ENCODE measurements around the gene NR4A3. TPM values are rescaled to one million over a fixed set of nuclear protein-coding genes. Genes with fewer than 3 reads are reported as not detected.

NR4A3 gene
- total RNA-seq, 1 experiment from 2014 or later: 0.86 TPM

GRCh38 chr9:99867968-99868367 lies 46.3 kb downstream of the NR4A3 start:
- no peak overlapping the region for H3K9ac ChIP-seq (ENCODE audit: low read length)
- RAD21 ChIA-PET (ENCODE audit: low non-redundant PET in 1 of 2, low total read pairs in 2 of 2, uncharacterized antibody in 2 of 2, unreplicated experiment in 2 of 2): no interaction called here
- no peak for TF ChIP-seq SP1 (IDR thresholded peaks at IDR 0.05; ENCODE audit: low read depth)
- no peak for TF ChIP-seq CTCF (IDR thresholded peaks at IDR 0.05 in 2 of 3, conservative IDR thresholded peaks at IDR 0.05 in 1 of 3; ENCODE audit: borderline replicate concordance in 1 of 3, insufficient read depth in 1 of 3, low read depth in 2 of 3, low read length in 2 of 3)
- TF ChIP-seq ZBTB33 (IDR thresholded peaks at IDR 0.05; ENCODE audit: extremely low read depth, insufficient replicate concordance, low read length): no peak
- no peak for TF ChIP-seq POLR2AphosphoS5 (IDR thresholded peaks at IDR 0.05; ENCODE audit: low read depth, low read length)
- no peak for TF ChIP-seq JUND (IDR thresholded peaks at IDR 0.05)
- TF ChIP-seq RAD21 (IDR thresholded peaks at IDR 0.05; ENCODE audit: low read depth): no peak
- no peak for TF ChIP-seq SIN3A (IDR thresholded peaks at IDR 0.05; ENCODE audit: low read depth)
- TF ChIP-seq ATF3 (IDR thresholded peaks at IDR 0.05): no peak
- TF ChIP-seq ZFX (IDR thresholded peaks at IDR 0.05): no peak
- H3K4me2 ChIP-seq (ENCODE audit: low read length): no peak overlapping the region
- H3K27me3 ChIP-seq (ENCODE audit: insufficient read depth, low read length): no peaks in the 10 kb centered on the region
- no peaks in the 10 kb centered on the region for H3K79me2 ChIP-seq (ENCODE audit: insufficient read depth, low read length)
- POLR2A ChIA-PET: no interaction called here
- no peak for ATAC-seq
- H3K36me3 ChIP-seq (ENCODE audit: control insufficient read depth in 1 of 2, insufficient read depth in 2 of 2, low read length in 2 of 2): no peaks in the 10 kb centered on the region
- H3K27ac ChIP-seq (ENCODE audit: low read depth, low read length): no peak overlapping the region
- no peaks in the 10 kb centered on the region; a peak in 1 of 4 replicates for H3K4me1 ChIP-seq (ENCODE audit: control insufficient read depth in 1 of 2, insufficient read depth in 2 of 2, low read length in 2 of 2)
- intact Hi-C loops (cut with micrococcal nuclease): no loop called here
- no peaks in the 10 kb centered on the region for H3K9me3 ChIP-seq (ENCODE audit: control insufficient read depth in 1 of 2, insufficient read depth in 1 of 2, low read depth in 1 of 2, low read length in 2 of 2)
- H4K20me1 ChIP-seq (ENCODE audit: insufficient read depth): no peaks in the 10 kb centered on the region
- H2AFZ ChIP-seq (ENCODE audit: low read depth, low read length, poor library complexity, severe bottlenecking): no peak overlapping the region
- no peaks in the 10 kb centered on the region for H3K9me2 ChIP-seq (ENCODE audit: insufficient read depth)
- no peak overlapping the region for H3K4me3 ChIP-seq (replicated peaks in 1 of 2; ENCODE audit: low read depth in 1 of 2, low read length in 2 of 2)
- no TSS peak for BruUV-seq (replicated peaks)
- no peak for DNase-seq (ENCODE audit: low read depth, low spot score)
- CTCF ChIA-PET: no interaction called here

All from HCT116 (cell line).